HG02884 (cell line): Measurements from ENCODE around the gene MAP3K10.
A peak's percentile ranks its signal among the peaks of the same experiment; 100 is the strongest.
"Not testable (repeated sequence)": the region's sequence is repeated elsewhere in the genome, so short reads cannot be mapped to it uniquely, and the experiment has no call there.

Source experiments
- ATAC-seq: cut with Tn5 transposase; IDR thresholded peaks from one replicate; pipeline ENCODE4 v1.9.1; 2021; ENCODE audit warnings: mild to moderate bottlenecking, moderate library complexity; ENCODE audit not compliant: unreplicated experiment

Gene MAP3K10

GRCh38 chr19:40190891-40191835, at the start of gene MAP3K10:
TSS of gene MAP3K10 (plus strand) at chr19:40191426. CDS start at chr19:40192032, 606 bp downstream.
- ATAC-seq = peak; percentile 62

- no peak for ATAC-seq
Measured at GRCh38 chr19:40141551-40141950, 49.7 kb upstream of the MAP3K10 start.

DNA sequence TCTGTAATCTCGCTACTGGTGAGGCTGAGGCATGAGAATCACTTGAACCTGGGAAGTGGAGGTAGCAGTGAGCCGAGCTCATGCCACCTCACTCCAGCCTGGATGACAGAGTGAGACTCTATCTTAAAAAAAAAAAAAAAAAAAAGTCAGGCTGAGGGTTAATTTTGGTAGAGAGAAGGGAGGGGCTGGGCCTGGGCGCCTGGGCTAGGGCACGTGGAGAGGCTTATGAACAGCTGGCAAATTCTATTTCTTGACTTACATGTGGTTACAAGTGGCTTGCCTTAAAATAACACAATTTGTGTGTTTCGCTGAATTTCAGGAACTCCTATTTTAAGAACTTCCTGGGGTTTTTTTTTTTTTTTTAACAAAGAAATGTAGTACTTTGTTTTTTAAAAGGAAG, 47.6 kb upstream of the MAP3K10 start:
- ATAC-seq = no peak

- ATAC-seq = no peak
Measured at GRCh38 chr19:40144151-40144550, 47.1 kb upstream of the MAP3K10 start.

DNA sequence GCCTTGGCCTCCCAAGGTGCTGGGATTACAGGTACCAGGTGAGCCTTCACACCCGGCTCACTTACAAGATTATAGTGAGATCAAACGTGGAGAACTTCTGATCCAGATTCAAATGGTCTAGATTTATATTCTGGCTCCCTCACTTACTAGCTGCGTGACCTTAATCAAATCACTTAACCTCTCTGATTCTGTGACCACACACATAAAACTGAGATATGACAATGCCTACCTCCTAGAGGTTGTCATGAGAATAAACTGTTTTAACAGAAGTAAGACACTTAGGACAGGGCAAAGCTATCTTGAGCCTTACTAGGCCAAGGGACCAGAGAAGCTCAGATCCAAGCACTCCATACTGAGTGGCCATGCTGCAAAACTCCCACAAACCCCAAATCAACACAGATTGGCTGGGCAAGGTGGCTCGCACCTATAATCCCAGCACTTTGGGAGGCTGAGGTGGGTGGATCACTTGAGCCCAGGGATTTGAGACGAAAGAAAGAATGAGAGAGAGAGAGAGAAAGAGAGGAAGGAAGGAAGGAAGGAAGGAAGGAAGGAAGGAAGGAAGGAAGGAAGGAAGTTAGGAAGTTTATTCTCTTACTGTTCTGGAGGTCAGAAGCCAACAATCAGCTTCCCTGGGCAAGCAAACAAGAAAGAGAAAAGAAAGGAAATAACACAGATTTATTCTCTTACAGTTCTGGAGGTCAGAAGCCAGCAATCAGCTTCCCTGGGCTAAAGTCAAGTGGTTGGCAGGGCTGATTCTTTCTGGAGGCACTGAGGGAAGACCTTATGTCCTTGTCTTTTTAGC, 46.1 kb upstream of the MAP3K10 start:
- ATAC-seq = no peak

DNA sequence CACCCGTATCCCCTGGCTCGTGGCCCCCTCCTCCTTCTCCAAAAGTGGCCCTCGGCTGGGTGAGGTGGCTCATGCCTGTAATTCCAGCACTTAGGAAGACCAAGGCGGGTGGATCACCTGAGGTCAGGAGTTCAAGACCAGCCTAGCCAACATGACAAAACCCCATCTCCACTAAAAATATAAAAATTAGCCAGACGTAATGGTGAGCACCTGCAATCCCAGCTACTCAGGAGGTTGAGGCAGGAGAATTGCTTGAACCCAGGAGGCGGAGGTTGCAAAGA, 45.5 kb upstream of the MAP3K10 start:
- ATAC-seq = not testable (repeated sequence)

DNA sequence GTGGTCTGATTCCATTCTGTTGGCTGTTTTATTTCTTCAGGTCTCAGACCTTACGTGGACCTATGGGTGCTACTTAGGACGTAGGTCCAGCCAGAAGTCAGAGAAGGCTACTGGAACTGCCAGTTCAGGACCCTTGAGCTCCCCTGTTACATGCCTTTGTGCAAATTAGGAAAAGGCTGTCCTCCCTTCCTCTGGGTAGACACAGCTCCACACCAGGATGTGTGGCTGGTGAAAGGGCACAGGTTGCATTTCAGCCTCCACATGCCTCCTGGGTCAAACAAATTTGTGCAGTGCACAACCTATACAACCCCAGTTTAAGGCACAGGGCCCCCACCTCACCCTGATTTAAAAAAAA, 43.9 kb upstream of the MAP3K10 start:
- ATAC-seq = no peak

GRCh38 chr19:40147693-40148347, 43.4 kb upstream of the MAP3K10 start:
- no peak for ATAC-seq

- no peak for ATAC-seq
Measured at GRCh38 chr19:40149501-40149900, 41.7 kb upstream of the MAP3K10 start.

- no peak for ATAC-seq
Measured at GRCh38 chr19:40150170-40150569, 41.1 kb upstream of the MAP3K10 start.

DNA sequence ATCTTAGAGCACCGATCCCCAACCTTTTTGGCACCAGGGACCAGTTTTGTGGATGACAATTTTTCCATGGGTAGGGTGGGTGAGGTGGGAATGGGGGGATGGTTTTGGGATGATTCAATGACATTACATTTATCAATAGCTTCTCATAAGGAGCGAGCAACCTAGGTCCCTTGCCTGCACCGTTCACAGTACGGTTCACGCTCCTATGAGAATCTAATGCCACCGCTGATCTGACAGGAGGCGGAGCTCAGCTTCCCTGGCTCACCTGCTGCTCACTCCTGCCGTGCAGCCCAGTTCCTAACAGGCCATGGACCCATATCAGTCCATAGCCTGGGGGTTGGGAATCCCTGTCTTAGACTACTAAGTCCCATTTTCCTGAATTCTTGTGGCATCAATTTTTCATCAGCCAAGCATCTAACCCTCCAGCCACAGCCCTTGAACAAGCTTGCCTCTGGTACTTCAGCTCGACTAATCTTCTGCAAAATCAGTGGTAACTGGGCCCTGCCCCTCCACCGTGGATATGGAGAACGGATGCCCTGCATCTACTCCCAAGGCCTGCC, 37.0 kb upstream of the MAP3K10 start:
- no peak for ATAC-seq

- no peak for ATAC-seq
Measured at GRCh38 chr19:40155749-40156265, 35.4 kb upstream of the MAP3K10 start.

- ATAC-seq = no peak
Measured at GRCh38 chr19:40157059-40157458, 34.2 kb upstream of the MAP3K10 start.

DNA sequence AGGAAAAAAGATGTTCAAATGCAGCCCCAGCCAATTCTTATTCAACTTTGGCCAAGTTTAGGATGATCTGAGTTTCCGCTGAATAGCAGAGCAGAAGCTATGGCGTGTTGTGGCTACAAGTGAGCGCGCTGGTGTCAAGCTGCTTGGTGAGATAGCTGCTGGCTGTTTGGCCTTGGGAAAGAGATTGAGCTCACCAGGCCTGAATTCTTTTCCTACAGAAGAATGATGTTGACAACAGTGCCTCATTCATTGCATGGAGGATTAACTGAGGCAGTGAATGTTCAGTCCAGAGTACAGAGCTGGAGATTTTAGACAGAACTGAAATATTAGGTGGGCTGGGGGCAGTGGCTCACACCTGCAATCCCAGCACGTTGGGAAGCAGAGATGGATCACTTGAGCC, 31.5 kb upstream of the MAP3K10 start:
- ATAC-seq = no peak

DNA sequence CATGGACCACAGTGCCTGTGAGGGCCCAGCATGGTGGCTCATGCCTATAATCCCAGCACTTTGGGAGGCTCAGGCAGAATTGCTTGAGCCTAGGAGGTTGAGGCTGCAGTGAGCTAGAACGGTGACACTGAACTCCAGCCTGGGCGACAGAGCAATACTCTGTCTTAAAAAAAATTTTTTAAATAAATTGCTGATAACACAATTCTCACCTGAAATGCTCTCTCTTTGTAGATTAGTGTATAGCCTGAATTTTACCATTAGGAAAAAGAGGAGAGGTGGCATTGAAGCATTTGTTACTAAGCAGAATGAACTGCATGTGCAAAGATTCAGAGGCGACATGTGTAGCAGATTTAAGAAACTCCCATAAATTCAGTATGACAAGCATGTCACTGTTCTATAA, 29.1 kb upstream of the MAP3K10 start:
- no peak for ATAC-seq

- no peak for ATAC-seq
Measured at GRCh38 chr19:40163541-40164129, 27.6 kb upstream of the MAP3K10 start.

GRCh38 chr19:40165362-40165937, 25.8 kb upstream of the MAP3K10 start:
- ATAC-seq = no peak

DNA sequence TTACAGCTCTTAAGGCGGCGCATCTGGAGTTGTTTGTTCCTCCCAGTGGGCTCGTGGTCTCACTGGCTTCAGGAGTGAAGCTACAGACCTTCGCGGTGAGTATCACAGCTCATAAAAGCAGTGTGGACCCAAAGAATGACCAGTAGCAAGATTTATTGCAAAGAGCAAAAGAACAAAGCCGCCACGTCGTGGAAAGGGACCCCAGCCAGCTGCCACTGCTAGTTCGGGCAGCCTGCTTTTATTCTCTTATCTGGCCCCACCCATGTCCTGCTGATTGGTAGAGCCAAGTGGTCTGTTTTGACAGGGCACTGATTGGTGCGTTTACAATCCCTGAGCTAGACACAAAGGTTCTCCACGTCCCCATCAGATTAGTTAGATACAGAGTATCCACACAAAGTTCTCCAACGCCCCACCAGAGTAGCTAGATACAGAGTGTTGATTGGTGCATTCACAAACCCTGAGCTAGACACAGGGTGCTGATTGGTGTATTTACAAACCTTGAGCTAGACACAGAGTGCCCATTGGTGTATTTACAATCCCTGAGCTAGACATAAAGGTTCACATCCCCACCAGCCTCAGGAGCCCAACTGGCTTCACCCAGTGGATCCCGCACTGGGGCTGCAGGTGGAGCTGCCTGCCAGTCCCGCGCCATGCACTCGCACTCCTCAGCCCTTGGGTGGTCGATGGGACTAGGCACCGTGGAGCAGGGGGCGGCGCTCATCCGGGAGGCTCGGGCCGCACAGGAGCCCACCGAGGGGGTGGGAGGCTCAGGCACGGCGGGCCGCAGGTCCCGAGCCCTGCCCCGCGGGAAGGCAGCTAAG, 21.5 kb upstream of the MAP3K10 start:
- ATAC-seq = not testable (repeated sequence)

DNA sequence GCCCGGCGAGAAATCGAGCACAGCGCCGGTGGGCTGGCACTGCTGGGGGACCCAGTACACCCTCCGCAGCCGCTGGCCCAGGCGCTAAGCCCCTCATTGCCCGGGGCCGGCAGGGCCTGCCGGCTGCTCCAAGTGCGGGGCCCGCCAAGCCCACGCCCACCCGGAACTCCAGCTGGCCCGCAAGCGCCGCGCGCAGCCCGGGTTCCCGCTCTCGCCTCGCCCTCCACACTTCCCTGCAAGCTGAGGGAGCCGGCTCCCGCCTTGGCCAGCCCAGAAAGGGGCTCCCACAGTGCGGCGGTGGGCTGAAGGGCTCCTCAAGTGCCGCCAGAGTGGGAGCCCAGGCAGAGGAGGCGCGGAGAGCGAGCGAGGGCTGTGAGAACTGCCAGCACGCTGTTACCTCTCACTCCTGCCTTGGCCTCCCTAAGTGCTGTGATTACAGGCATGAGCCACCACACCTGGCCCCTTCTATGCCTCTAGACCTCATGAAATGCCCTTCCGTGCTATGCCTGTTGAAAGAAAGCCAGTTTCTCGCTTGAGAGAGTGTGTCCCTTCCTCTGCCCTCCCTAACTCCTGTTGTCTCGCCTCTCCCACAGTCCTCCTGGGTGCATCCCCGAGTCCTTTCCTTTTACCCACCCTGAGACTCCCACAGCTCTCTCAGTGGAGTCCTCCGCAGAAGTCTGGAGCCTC, 20.8 kb upstream of the MAP3K10 start:
- ATAC-seq = not testable (repeated sequence)
